ENCODE measurements around the gene ALDH5A1.
A peak's percentile ranks its signal among the peaks of the same experiment; 100 is the strongest.

Gene ALDH5A1

DNA sequence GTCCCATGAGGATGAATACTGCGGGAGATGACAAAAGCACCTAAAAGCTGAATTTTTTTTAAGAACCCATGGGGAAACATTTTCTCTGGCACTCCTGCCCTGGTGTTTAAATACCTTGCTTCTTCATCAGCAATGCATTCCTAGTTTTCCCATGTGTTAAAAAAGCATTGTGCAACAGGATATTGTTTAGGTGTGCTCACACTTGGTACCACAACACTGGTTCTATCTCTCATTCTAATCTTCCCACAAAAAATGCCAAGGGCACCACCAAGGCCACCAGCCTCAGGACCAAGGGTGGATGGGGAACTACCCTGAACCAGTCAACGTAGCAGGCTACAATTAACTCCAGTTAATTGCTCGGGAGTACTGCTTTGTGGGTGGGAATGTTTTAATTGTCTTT, 50.9 kb downstream of the ALDH5A1 start:
- Histone ChIP-seq H4K20me1 (ENCODE audit: insufficient read depth, low read length, poor library complexity, severe bottlenecking) (no peaks in the 10 kb centered on the region), H3K27me3 (ENCODE audit: insufficient read depth, low read length, poor library complexity, severe bottlenecking) (no peaks in the 10 kb centered on the region), H3K9me3 (ENCODE audit: insufficient read depth, low read depth, low read length) (no peaks in the 10 kb centered on the region), H3K36me3 (ENCODE audit: insufficient read depth, low read length) (no peaks in the 10 kb centered on the region), H3F3A (ENCODE audit: low read depth) (no peaks in the 10 kb centered on the region), H2AFZ (ENCODE audit: low read length) (no peak overlapping the region), H3K4me3 (ENCODE audit: low read length, poor library complexity, severe bottlenecking) (no peak overlapping the region), H3K79me2 (ENCODE audit: insufficient read depth, low read length) (no peaks in the 10 kb centered on the region), H3K4me2 (ENCODE audit: low read depth, low read length, poor library complexity, severe bottlenecking) (no peak overlapping the region), H3K9ac (ENCODE audit: low read depth, low read length, poor library complexity, severe bottlenecking) (no peak overlapping the region), H3K4me1 (ENCODE audit: insufficient read depth, low read length, poor library complexity, severe bottlenecking) (no peaks in the 10 kb centered on the region), H3K9me2 (replicated peaks; ENCODE audit: low read depth, low read length) (no peaks in the 10 kb centered on the region)
- TF ChIP-seq, protein P1, sequence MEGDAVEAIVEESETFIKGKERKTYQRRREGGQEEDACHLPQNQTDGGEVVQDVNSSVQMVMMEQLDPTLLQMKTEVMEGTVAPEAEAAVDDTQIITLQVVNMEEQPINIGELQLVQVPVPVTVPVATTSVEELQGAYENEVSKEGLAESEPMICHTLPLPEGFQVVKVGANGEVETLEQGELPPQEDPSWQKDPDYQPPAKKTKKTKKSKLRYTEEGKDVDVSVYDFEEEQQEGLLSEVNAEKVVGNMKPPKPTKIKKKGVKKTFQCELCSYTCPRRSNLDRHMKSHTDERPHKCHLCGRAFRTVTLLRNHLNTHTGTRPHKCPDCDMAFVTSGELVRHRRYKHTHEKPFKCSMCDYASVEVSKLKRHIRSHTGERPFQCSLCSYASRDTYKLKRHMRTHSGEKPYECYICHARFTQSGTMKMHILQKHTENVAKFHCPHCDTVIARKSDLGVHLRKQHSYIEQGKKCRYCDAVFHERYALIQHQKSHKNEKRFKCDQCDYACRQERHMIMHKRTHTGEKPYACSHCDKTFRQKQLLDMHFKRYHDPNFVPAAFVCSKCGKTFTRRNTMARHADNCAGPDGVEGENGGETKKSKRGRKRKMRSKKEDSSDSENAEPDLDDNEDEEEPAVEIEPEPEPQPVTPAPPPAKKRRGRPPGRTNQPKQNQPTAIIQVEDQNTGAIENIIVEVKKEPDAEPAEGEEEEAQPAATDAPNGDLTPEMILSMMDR (conservative IDR thresholded peaks at IDR 0.05; ENCODE audit: low read length) = no peak
- no peak for TF ChIP-seq EZH2phosphoT487 (IDR thresholded peaks at IDR 0.05; ENCODE audit: borderline replicate concordance)

DNA sequence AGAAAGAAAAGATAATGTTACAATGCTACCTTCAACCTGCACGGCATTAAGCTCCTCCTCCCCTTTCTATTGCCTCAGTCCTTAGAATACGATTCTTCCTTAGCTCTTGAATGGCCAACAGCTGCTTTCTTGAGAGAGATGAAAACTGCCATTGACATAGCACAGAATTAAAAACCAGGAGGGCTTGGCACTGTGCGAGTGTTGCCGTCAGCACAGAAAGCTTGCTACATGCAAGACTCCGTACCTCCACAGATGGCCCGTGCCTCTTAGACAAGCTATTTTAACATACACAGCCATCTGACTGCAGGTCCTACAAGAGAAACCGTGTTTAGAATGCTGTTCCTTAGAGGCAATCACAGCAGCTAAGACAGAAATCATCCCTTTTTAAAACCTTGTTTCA, 51.7 kb downstream of the ALDH5A1 start:
- Histone ChIP-seq H2AFZ (ENCODE audit: low read length) (no peak overlapping the region), H3K36me3 (ENCODE audit: insufficient read depth, low read length) (no peaks in the 10 kb centered on the region), H4K20me1 (ENCODE audit: insufficient read depth, low read length, poor library complexity, severe bottlenecking) (no peaks in the 10 kb centered on the region), H3K9ac (ENCODE audit: low read depth, low read length, poor library complexity, severe bottlenecking) (no peak overlapping the region), H3K4me2 (ENCODE audit: low read depth, low read length, poor library complexity, severe bottlenecking) (no peak overlapping the region), H3F3A (ENCODE audit: low read depth) (no peaks in the 10 kb centered on the region), H3K9me3 (ENCODE audit: insufficient read depth, low read depth, low read length) (no peaks in the 10 kb centered on the region), H3K79me2 (ENCODE audit: insufficient read depth, low read length) (no peaks in the 10 kb centered on the region), H3K9me2 (replicated peaks; ENCODE audit: low read depth, low read length) (no peaks in the 10 kb centered on the region), H3K4me3 (ENCODE audit: low read length, poor library complexity, severe bottlenecking) (no peak overlapping the region), H3K4me1 (ENCODE audit: insufficient read depth, low read length, poor library complexity, severe bottlenecking) (no peaks in the 10 kb centered on the region), H3K27me3 (ENCODE audit: insufficient read depth, low read length, poor library complexity, severe bottlenecking) (no peaks in the 10 kb centered on the region)
- TF ChIP-seq, protein P1 (conservative IDR thresholded peaks at IDR 0.05; ENCODE audit: low read length) = no peak
- no peak for TF ChIP-seq EZH2phosphoT487 (IDR thresholded peaks at IDR 0.05; ENCODE audit: borderline replicate concordance)

DNA sequence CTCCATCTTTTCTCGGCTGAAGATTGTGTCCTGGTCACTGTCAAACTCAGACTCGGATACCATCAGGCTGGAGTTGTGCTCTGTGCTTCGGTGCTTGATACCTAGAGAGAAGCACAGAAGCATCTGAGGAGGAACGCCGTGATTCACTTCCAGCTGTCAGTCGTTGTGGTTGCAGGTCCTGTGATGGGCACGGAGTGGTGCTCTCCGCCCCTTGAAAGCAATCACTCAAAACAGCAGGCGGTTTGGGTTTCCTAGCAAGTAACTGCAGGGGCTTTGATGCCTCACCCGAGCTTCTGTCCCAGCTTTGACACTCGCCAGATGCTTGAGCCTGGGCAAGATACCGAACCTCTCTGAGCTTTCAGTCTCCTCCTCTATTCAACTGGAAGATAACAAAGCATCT, 52.5 kb downstream of the ALDH5A1 start:
- Histone ChIP-seq H3K9ac (ENCODE audit: low read depth, low read length, poor library complexity, severe bottlenecking) (no peak overlapping the region), H3K36me3 (ENCODE audit: insufficient read depth, low read length) (no peaks in the 10 kb centered on the region), H3K9me2 (replicated peaks; ENCODE audit: low read depth, low read length) (no peaks in the 10 kb centered on the region), H3K27me3 (ENCODE audit: insufficient read depth, low read length, poor library complexity, severe bottlenecking) (no peaks in the 10 kb centered on the region), H3K79me2 (ENCODE audit: insufficient read depth, low read length) (no peaks in the 10 kb centered on the region), H3K9me3 (ENCODE audit: insufficient read depth, low read depth, low read length) (no peaks in the 10 kb centered on the region), H2AFZ (ENCODE audit: low read length) (no peak overlapping the region), H3K4me1 (ENCODE audit: insufficient read depth, low read length, poor library complexity, severe bottlenecking) (no peaks in the 10 kb centered on the region), H3K4me3 (ENCODE audit: low read length, poor library complexity, severe bottlenecking) (peak overlapping the region; percentile 2), H4K20me1 (ENCODE audit: insufficient read depth, low read length, poor library complexity, severe bottlenecking) (no peaks in the 10 kb centered on the region), H3K4me2 (ENCODE audit: low read depth, low read length, poor library complexity, severe bottlenecking) (peak overlapping the region; percentile 28), H3F3A (ENCODE audit: low read depth) (no peaks in the 10 kb centered on the region)
- TF ChIP-seq, protein P1 (conservative IDR thresholded peaks at IDR 0.05; ENCODE audit: low read length) = peak; percentile 63
- no peak for TF ChIP-seq EZH2phosphoT487 (IDR thresholded peaks at IDR 0.05; ENCODE audit: borderline replicate concordance)
